HTR-8/SVneo (cell line): ENCODE data around the gene SMAP2.

Experiments used
- DNase-seq: peaks from one replicate; pipeline ENCODE4 v3.0.0; 2011; ENCODE audit warnings: low spot score, mixed read lengths; ENCODE audit not compliant: insufficient read length
- FAIRE-seq: peaks from 2 replicates; lab custom pipeline; 2011; peaks lifted over from hg19 to GRCh38; lab: Jason Lieb, UNC

The SMAP2 gene

GRCh38 chr1:40389322-40389803 lies 15.8 kb downstream of the SMAP2 start:
- no peak for DNase-seq
- no peak for FAIRE-seq

GRCh38 chr1:40389871-40390560 lies 16.5 kb downstream of the SMAP2 start:
- DNase-seq (no peak), FAIRE-seq (no peak)

DNA sequence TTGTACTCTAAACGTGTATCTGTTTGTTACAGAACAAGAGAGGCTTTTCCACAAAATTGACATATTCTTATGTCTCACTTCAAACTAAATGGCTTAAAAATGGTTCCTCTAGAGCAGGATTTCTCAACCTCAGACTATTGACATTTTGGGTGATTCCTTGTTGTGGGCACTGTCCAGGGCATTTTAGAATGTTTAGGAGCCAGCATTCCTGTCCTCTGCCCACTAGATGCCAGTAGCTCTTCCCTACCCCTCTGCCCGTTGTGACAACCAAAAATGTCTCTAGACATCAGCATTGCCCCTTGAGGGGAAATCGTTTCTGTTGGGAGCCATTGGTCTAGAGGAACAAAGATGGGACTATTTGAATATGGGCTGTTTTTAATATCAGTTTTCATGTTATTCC lies 17.3 kb downstream of the SMAP2 start:
- no peak for DNase-seq
- no peak for FAIRE-seq

GRCh38 chr1:40391688-40392145 lies 18.2 kb downstream of the SMAP2 start:
- no peak for DNase-seq
- no peak for FAIRE-seq

GRCh38 chr1:40392221-40392620 lies 18.7 kb downstream of the SMAP2 start:
- FAIRE-seq: no peak
- DNase-seq: peak; percentile 41

DNA sequence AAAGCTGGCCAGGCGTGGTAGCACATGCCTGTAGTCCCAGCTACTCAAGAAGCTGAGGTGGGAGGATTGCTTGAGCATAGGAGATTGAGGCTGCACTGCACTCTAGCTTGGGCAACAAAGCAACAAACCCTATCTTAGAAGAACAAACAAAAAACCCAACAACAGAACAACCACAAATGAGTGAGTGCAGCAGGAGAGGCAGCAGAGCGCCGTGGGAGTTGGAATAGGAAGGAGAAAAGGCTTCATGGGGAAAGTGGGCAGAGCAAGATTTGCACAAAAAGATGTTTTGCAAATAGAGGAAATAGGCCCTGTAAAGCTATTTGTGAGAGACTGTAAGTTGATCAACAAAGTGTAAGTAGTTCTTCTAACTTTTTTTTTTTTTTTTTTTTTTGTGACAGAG lies 19.6 kb downstream of the SMAP2 start:
- DNase-seq (no peak), FAIRE-seq (no peak)

DNA sequence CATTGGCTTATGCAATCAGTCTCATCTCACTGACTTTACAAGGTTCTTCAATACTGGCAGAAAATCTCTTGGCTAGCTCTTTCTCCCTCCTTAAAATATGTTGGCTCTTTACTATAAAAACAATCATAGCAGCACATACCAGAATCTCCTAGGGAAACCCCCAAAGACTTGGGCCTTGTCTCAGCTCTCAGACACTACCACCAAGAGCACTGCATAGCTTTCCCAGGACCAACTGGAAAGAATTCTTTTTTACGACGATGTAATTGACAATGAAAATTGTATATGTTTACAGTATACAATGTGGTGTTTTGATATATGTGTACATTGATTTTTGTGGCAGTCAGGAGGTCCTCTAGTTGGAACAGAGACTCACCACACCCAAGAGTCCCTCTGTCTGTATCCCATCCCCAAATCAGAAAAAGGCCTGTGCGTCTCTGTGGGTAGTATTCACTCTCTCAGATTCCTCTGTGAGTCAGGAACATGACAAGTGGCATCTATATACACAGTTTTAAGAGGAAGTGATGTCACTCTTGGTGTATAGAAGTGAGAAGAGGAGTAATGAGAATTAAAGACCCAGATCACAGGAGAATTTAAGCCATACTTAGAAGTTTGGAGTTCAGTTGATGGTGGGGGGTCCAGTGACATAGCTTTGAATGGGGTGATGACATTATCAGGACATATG lies 21.1 kb downstream of the SMAP2 start:
- FAIRE-seq: no peak
- no peak for DNase-seq

- DNase-seq (no peak), FAIRE-seq (no peak)
Measured at GRCh38 chr1:40395190-40396175, 22.0 kb downstream of the SMAP2 start.

- FAIRE-seq: no peak
- no peak for DNase-seq
Measured at GRCh38 chr1:40396420-40396819, 22.9 kb downstream of the SMAP2 start.

DNA sequence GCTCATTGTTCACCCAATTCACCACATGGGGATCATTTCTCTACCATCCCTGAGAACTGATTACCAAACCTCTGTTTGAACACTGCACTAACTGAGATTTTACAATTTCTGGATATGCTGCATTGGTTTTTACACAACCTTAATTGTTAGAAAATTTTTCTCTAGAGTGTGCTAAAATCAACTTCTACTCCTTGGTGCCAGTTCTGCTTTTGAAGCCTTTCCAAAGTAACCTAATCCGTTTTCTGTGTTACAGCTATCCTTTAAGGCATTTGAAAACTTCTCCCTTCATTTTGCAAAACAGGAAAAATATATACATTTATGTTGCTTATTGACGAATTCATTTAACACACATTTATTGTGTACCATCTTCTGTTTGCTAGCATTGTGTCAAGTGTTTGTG lies 23.7 kb downstream of the SMAP2 start:
- no peak for DNase-seq
- no peak for FAIRE-seq

- DNase-seq: no peak
- no peak for FAIRE-seq
Measured at GRCh38 chr1:40399984-40400704, 26.6 kb downstream of the SMAP2 start.

GRCh38 chr1:40401473-40402201 lies 28.1 kb downstream of the SMAP2 start:
- no peak for FAIRE-seq

GRCh38 chr1:40404670-40405462 lies 31.3 kb downstream of the SMAP2 start:
- no peak for FAIRE-seq
- DNase-seq: peak; percentile 44

More at GRCh38 chr1:40401473-40402201, 28.1 kb downstream of the SMAP2 start:
- DNase-seq: no peak

- FAIRE-seq: no peak
Measured at GRCh38 chr1:40405812-40406211, 32.3 kb downstream of the SMAP2 start.

DNA sequence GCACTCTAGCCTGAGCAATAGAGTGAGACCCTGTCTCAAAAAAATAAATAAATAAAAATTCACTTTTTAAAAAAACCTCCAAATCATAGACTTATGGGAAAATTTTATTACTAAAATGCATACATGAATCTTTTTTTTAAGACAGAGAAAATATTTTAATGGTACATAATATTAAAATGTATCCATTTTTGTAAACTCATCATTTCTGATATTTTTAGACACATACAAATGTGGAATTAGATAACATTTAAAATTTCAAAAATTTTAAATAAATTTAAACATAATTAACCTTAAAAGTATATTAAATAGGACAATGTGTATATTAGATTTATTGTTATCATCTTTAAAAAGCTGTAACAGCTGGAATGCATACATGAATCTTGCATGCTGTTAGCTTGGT lies 33.9 kb downstream of the SMAP2 start:
- no peak for FAIRE-seq
- DNase-seq: no peak

More at GRCh38 chr1:40405812-40406211, 32.3 kb downstream of the SMAP2 start:
- DNase-seq: no peak

GRCh38 chr1:40409467-40409866 lies 35.9 kb downstream of the SMAP2 start:
- FAIRE-seq (no peak), DNase-seq (no peak)

- no peak for DNase-seq
- no peak for FAIRE-seq
Measured at GRCh38 chr1:40411294-40411693, 37.8 kb downstream of the SMAP2 start.

DNA sequence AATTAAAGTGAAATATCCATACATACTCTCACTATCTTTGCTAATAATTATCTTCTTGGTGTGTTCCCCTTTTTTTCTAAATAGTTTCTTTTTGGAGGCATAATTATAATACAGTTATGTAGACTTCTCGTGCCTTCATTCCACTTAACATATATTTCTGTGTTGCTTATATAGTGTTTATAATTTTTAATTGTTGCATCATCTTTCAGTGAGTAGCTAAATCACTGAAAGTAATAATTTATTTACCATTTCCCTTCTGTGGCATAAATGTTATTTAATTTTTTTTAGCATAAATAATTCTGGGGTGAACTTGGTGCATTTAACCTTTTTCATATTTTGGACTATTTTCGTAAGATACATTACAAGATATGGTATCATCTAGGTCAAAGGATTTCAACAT lies 38.3 kb downstream of the SMAP2 start:
- FAIRE-seq: no peak
- DNase-seq: no peak
